Neural cell (in vitro differentiated cells): ENCODE data around the gene STX4. TPM values are rescaled to one million over a fixed set of nuclear protein-coding genes. Genes with fewer than 3 reads are reported as not detected.

Experiments used
- H2AFZ ChIP-seq: fragments of 200-600, 300-800 bp; sonication (generic), shearing (Covaris generic); 2 replicates; pipeline ENCODE4 v1.6.0; 2014; ENCODE audit warnings: low read depth, mild to moderate bottlenecking, antibody characterized with exemption, low read length, moderate library complexity
- H3F3A ChIP-seq: fragments of 200-600 bp; shearing (Covaris generic); 2 replicates; pipeline ENCODE4 v1.6.1; 2016; ENCODE audit warnings: mild to moderate bottlenecking, moderate library complexity, mixed read lengths, antibody characterized with exemption, low read length; ENCODE audit not compliant: insufficient read depth, poor library complexity, severe bottlenecking
- H3K27ac ChIP-seq: fragments of 200-600, 300-800 bp; sonication (generic), shearing (Covaris generic); 2 replicates; pipeline ENCODE4 v1.5.1; 2014; ENCODE audit warnings: mild to moderate bottlenecking, low read length, moderate library complexity
- H3K27me3 ChIP-seq: fragments of 300-800, 200-600 bp; sonication (generic), shearing (Covaris generic); 2 replicates; pipeline ENCODE4 v1.6.0; 2014; ENCODE audit warnings: mild to moderate bottlenecking, low read depth, low read length, moderate library complexity; ENCODE audit not compliant: insufficient read depth
- H3K36me3 ChIP-seq: fragments of 300-800, 200-600 bp; sonication (generic), shearing (Covaris generic); 2 replicates; pipeline ENCODE4 v1.5.1; 2014; ENCODE audit warnings: mild to moderate bottlenecking, antibody characterized with exemption, low read length, moderate library complexity; ENCODE audit not compliant: insufficient read depth
- H3K4me2 ChIP-seq: fragments of 300-800, 200-600 bp; sonication (generic), shearing (Covaris generic); 2 replicates; pipeline ENCODE4 v1.6.0; 2014; ENCODE audit warnings: mild to moderate bottlenecking, low read length
- H3K4me3 ChIP-seq: fragments of 300-800, 200-600 bp; sonication (generic), shearing (Covaris generic); 2 replicates; pipeline ENCODE4 v1.5.1; 2014; ENCODE audit warnings: mild to moderate bottlenecking, low read length, moderate library complexity
- H3K79me2 ChIP-seq: fragments of 200-600 bp; shearing (Covaris generic); replicated peaks from 2 replicates; pipeline ENCODE4 v1.6.0; 2014; ENCODE audit warnings: mild to moderate bottlenecking, low read length, moderate library complexity; ENCODE audit not compliant: insufficient read depth
- H3K9ac ChIP-seq: fragments of 300-800, 200-600 bp; sonication (generic), shearing (Covaris generic); 2 replicates; pipeline ENCODE4 v1.6.1; 2016; ENCODE audit warnings: mild to moderate bottlenecking, low read length, mixed read lengths
- H3K9me2 ChIP-seq: fragments of 200-600 bp; shearing (Covaris generic); 2 replicates; pipeline ENCODE4 v1.6.1; 2016; ENCODE audit warnings: mild to moderate bottlenecking, low read length, mixed read lengths; ENCODE audit not compliant: insufficient read depth
- H3K9me3 ChIP-seq: fragments of 200-600, 300-800 bp; sonication (generic), shearing (Covaris generic); 2 replicates; pipeline ENCODE4 v1.6.1; 2016; ENCODE audit warnings: mild to moderate bottlenecking, mixed run types, low read length, moderate library complexity, mixed read lengths
- H4K20me1 ChIP-seq: fragments of 200-600 bp; shearing (Covaris generic); 2 replicates; pipeline ENCODE4 v1.6.1; 2016; ENCODE audit warnings: mild to moderate bottlenecking, mixed run types; ENCODE audit not compliant: insufficient read depth
- EP300 ChIP-seq: fragments of 450-650 bp; conservative IDR thresholded peaks from 2 replicates; pipeline ENCODE4 v1.6.1; 2014; ENCODE audit warnings: antibody characterized with exemption, mild to moderate bottlenecking, moderate library complexity; ENCODE audit not compliant: poor library complexity, severe bottlenecking
- EZH2 ChIP-seq: fragments of 200-600, 300-800 bp; shearing (Covaris generic), sonication (generic); IDR thresholded peaks from 2 replicates; pipeline ENCODE4 v1.6.1; 2014; ENCODE audit warnings: antibody characterized with exemption, low read length, borderline replicate concordance, mild to moderate bottlenecking; ENCODE audit not compliant: insufficient read depth, poor library complexity, severe bottlenecking
- MXI1 ChIP-seq: fragments of 450-650 bp; conservative IDR thresholded peaks from 2 replicates; pipeline ENCODE4 v1.6.1; 2014; ENCODE audit warnings: antibody characterized with exemption, mild to moderate bottlenecking; ENCODE audit not compliant: poor library complexity, severe bottlenecking
- POLR2AphosphoS5 ChIP-seq: IDR thresholded peaks from 2 replicates; pipeline ENCODE4 v1.6.1; 2012
- RAD21 ChIP-seq: fragments of 450-650 bp; conservative IDR thresholded peaks from 2 replicates; pipeline ENCODE4 v1.6.1; 2014; ENCODE audit warnings: antibody characterized with exemption, mild to moderate bottlenecking, moderate library complexity
- SMC3 ChIP-seq: fragments of 450-650 bp; conservative IDR thresholded peaks from 2 replicates; pipeline ENCODE4 v1.6.1; 2014; ENCODE audit warnings: antibody characterized with exemption, mild to moderate bottlenecking, moderate library complexity; ENCODE audit not compliant: poor library complexity
- TAF1 ChIP-seq: IDR thresholded peaks from 2 replicates; pipeline ENCODE4 v1.6.1; 2012; ENCODE audit warnings: low read depth
- polyA plus RNA-seq: library from polyadenylated mRNA; depleted of rRNA; stranded (reverse); fragments of >200 nt; gene quantifications from 2 replicates; pipeline ENCODE4 v1.2.3, GENCODE V29; 2014
- TF ChIP-seq, protein P1 (sequence below): fragments of 450-650 bp; IDR thresholded peaks from 2 replicates; pipeline ENCODE4 v1.5.1; 2014; ENCODE audit warnings: antibody characterized with exemption, mild to moderate bottlenecking, moderate library complexity; ENCODE audit not compliant: poor library complexity, severe bottlenecking
- TF ChIP-seq, protein P2 (sequence below): IDR thresholded peaks from 2 replicates; pipeline ENCODE4 v1.6.1; 2012; ENCODE audit warnings: borderline replicate concordance

STX4 gene
- polyA plus RNA-seq, 1 donor from 2014 or later = 32.2 TPM

DNA sequence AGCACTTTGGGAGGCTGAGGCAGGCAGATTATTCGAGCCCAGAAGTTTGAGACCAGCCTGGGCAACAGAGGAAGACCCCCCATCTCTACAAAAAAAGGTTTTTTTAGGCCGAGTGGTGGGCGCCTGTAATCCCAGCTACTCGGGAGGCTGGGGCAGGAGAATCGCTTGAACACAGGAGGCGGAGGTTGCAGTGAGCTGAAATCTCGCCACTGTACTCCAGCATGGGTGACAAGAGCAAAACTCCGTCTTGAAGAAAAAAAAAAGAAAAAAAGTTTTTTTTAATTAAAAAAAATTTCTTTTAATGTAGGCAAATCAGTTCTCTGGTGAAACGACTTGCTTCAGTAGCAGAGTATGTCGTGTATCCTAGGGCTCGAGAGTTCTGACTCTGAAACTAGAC lies 37.4 kb upstream of the STX4 start:
- H3F3A ChIP-seq = no peaks in the 10 kb centered on the region
- H3K9ac ChIP-seq = no peak overlapping the region
- no peak for TF ChIP-seq SMC3
- TF ChIP-seq, protein P1, sequence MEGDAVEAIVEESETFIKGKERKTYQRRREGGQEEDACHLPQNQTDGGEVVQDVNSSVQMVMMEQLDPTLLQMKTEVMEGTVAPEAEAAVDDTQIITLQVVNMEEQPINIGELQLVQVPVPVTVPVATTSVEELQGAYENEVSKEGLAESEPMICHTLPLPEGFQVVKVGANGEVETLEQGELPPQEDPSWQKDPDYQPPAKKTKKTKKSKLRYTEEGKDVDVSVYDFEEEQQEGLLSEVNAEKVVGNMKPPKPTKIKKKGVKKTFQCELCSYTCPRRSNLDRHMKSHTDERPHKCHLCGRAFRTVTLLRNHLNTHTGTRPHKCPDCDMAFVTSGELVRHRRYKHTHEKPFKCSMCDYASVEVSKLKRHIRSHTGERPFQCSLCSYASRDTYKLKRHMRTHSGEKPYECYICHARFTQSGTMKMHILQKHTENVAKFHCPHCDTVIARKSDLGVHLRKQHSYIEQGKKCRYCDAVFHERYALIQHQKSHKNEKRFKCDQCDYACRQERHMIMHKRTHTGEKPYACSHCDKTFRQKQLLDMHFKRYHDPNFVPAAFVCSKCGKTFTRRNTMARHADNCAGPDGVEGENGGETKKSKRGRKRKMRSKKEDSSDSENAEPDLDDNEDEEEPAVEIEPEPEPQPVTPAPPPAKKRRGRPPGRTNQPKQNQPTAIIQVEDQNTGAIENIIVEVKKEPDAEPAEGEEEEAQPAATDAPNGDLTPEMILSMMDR = no peak
- no peak for TF ChIP-seq EP300
- TF ChIP-seq EZH2 = no peak
- TF ChIP-seq MXI1 = no peak
- TF ChIP-seq RAD21 = no peak
- TF ChIP-seq, protein P2, sequence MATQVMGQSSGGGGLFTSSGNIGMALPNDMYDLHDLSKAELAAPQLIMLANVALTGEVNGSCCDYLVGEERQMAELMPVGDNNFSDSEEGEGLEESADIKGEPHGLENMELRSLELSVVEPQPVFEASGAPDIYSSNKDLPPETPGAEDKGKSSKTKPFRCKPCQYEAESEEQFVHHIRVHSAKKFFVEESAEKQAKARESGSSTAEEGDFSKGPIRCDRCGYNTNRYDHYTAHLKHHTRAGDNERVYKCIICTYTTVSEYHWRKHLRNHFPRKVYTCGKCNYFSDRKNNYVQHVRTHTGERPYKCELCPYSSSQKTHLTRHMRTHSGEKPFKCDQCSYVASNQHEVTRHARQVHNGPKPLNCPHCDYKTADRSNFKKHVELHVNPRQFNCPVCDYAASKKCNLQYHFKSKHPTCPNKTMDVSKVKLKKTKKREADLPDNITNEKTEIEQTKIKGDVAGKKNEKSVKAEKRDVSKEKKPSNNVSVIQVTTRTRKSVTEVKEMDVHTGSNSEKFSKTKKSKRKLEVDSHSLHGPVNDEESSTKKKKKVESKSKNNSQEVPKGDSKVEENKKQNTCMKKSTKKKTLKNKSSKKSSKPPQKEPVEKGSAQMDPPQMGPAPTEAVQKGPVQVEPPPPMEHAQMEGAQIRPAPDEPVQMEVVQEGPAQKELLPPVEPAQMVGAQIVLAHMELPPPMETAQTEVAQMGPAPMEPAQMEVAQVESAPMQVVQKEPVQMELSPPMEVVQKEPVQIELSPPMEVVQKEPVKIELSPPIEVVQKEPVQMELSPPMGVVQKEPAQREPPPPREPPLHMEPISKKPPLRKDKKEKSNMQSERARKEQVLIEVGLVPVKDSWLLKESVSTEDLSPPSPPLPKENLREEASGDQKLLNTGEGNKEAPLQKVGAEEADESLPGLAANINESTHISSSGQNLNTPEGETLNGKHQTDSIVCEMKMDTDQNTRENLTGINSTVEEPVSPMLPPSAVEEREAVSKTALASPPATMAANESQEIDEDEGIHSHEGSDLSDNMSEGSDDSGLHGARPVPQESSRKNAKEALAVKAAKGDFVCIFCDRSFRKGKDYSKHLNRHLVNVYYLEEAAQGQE = no peak
- no peak for TF ChIP-seq TAF1
- TF ChIP-seq POLR2AphosphoS5 = no peak
- no peaks in the 10 kb centered on the region for H3K36me3 ChIP-seq
- no peak overlapping the region for H3K27ac ChIP-seq
- no peaks in the 10 kb centered on the region for H4K20me1 ChIP-seq
- H3K27me3 ChIP-seq = peaks cover 4% of the 10 kb centered on the region
- no peak overlapping the region for H2AFZ ChIP-seq
- H3K9me2 ChIP-seq = no peaks in the 10 kb centered on the region
- H3K4me2 ChIP-seq = no peak overlapping the region
- no peaks in the 10 kb centered on the region for H3K79me2 ChIP-seq
- H3K9me3 ChIP-seq = no peaks in the 10 kb centered on the region
- no peak overlapping the region for H3K4me3 ChIP-seq

DNA sequence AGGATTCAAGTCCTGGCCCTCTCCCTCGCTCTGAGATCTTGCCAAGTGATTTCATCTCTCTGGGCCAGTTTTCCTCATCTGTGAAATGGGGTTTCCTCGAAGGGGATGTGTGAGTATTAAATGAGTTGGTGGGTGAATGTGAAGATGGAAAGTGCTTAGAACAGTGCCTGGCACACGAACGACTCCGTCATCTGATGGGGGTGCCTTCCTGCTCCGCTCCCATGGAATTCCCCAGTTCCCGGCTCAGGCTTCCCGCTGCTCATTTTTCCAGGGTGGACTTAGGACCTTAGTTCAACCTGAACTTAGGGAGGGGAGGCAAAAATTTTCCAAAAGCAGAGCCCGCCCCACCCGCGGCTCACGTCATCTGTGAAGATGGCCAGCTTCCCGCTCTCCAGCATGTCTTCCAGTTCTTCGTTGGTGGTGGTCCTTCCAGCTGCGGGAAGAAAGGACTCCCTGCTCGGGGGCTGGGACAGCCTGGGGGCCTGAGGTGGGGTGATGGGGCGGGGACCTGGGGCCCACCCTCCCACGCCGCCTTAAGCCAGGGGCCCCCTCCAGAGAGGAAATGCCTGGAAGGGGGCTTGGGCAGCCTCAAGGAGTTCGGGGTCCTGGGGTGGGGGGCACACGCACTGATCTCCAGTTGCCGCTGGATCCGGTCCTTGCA lies 36.9 kb upstream of the STX4 start:
- no peaks in the 10 kb centered on the region for H4K20me1 ChIP-seq
- H3K9me2 ChIP-seq = no peaks in the 10 kb centered on the region
- peaks cover 4% of the 10 kb centered on the region for H3K27me3 ChIP-seq
- H3K36me3 ChIP-seq = no peaks in the 10 kb centered on the region
- H3K4me3 ChIP-seq = no peak overlapping the region
- no peak overlapping the region for H3K4me2 ChIP-seq
- H3K27ac ChIP-seq = no peak overlapping the region
- H3K9ac ChIP-seq = no peak overlapping the region
- H3K9me3 ChIP-seq = no peaks in the 10 kb centered on the region
- H3K79me2 ChIP-seq = no peaks in the 10 kb centered on the region
- TF ChIP-seq, protein P1 = no peak
- TF ChIP-seq SMC3 = no peak
- no peak for TF ChIP-seq EP300
- TF ChIP-seq RAD21 = no peak
- TF ChIP-seq, protein P2 = no peak
- H2AFZ ChIP-seq = no peak overlapping the region
- H3F3A ChIP-seq = no peaks in the 10 kb centered on the region
